SK-N-SH treated with all-trans-retinoic acid at 6 μM for 48 hours (cell line): ENCODE data around the gene KATNIP.

Experiments
- ATAC-seq: fragments of 200-7000 bp; cut with Tn5 transposase; 3 replicates; pipeline ENCODE4 v1.9.1; 2020; ENCODE audit warnings: mild to moderate bottlenecking, moderate library complexity
- ARNTL ChIP-seq: fragments of 450-650 bp; formaldehyde crosslinking; IDR thresholded peaks from 2 replicates; pipeline ENCODE4 v1.5.0; 2020; ENCODE audit warnings: low read depth, mild to moderate bottlenecking, moderate library complexity, borderline replicate concordance
- BACH2 ChIP-seq: fragments of 250-450 bp; sonication (Bioruptor Pico); IDR thresholded peaks from 2 replicates; pipeline ENCODE4 v1.9.0; 2021; ENCODE audit warnings: mild to moderate bottlenecking, borderline replicate concordance
- CREB5 ChIP-seq: fragments of 250-450 bp; sonication (Bioruptor Pico); IDR thresholded peaks from 2 replicates; pipeline ENCODE4 v1.5.1; 2020; ENCODE audit warnings: low read depth, mild to moderate bottlenecking, moderate library complexity
- CSDC2 ChIP-seq: fragments of 250-450 bp; sonication (Bioruptor Pico); IDR thresholded peaks from 2 replicates; pipeline ENCODE4 v1.5.0; 2020; ENCODE audit warnings: mild to moderate bottlenecking, moderate library complexity
- CSRNP3 ChIP-seq: fragments of 250-450 bp; sonication (Bioruptor Pico); IDR thresholded peaks from 2 replicates; pipeline ENCODE4 v1.5.1; 2021; ENCODE audit warnings: mild to moderate bottlenecking, moderate library complexity
- ESRRG ChIP-seq: fragments of 250-450 bp; sonication (Bioruptor Pico); IDR thresholded peaks from 2 replicates; pipeline ENCODE4 v1.6.1; 2021; ENCODE audit warnings: mild to moderate bottlenecking
- GLIS3 ChIP-seq: fragments of 250-450 bp; sonication (Bioruptor Pico); IDR thresholded peaks from 2 replicates; pipeline ENCODE4 v1.5.0; 2020; ENCODE audit warnings: mild to moderate bottlenecking, moderate library complexity
- ISL1 ChIP-seq: fragments of 250-450 bp; sonication (Bioruptor Pico); IDR thresholded peaks from 2 replicates; pipeline ENCODE4 v2.1.2; 2022; ENCODE audit warnings: mild to moderate bottlenecking, moderate library complexity
- OSR1 ChIP-seq: fragments of 250-450 bp; sonication (Bioruptor Pico); IDR thresholded peaks from 2 replicates; pipeline ENCODE4 v1.8.0; 2022; ENCODE audit warnings: moderate library complexity, mild to moderate bottlenecking, inconsistent platforms
- PATZ1 ChIP-seq: fragments of 250-450 bp; sonication (Bioruptor Pico); IDR thresholded peaks from 2 replicates; pipeline ENCODE4 v1.8.0; 2020; ENCODE audit warnings: mild to moderate bottlenecking, moderate library complexity, borderline replicate concordance
- POU6F1 ChIP-seq: fragments of 250-450 bp; sonication (Bioruptor Pico); IDR thresholded peaks from 2 replicates; pipeline ENCODE4 v1.8.0; 2021; ENCODE audit warnings: low read depth, mild to moderate bottlenecking, moderate library complexity, borderline replicate concordance
- PPARA ChIP-seq: fragments of 250-450 bp; sonication (Bioruptor Pico); IDR thresholded peaks from 2 replicates; pipeline ENCODE4 v1.5.0; 2020; ENCODE audit warnings: mild to moderate bottlenecking, borderline replicate concordance
- SNAI2 ChIP-seq: fragments of 250-450 bp; sonication (Bioruptor Pico); IDR thresholded peaks from 2 replicates; pipeline ENCODE4 v1.5.0; 2020; ENCODE audit warnings: mild to moderate bottlenecking, moderate library complexity
- TOX ChIP-seq: fragments of 250-450 bp; sonication (Bioruptor Pico); IDR thresholded peaks from 2 replicates; pipeline ENCODE4 v1.8.0; 2021; ENCODE audit warnings: mild to moderate bottlenecking, moderate library complexity, borderline replicate concordance
- TSHZ2 ChIP-seq: fragments of 250-450 bp; sonication (Bioruptor Pico); IDR thresholded peaks from 2 replicates; pipeline ENCODE4 v1.5.0; 2020; ENCODE audit warnings: mild to moderate bottlenecking, moderate library complexity
- ZC3H10 ChIP-seq: fragments of 250-450 bp; sonication (Bioruptor Pico); IDR thresholded peaks from 2 replicates; pipeline ENCODE4 v1.5.1; 2021; ENCODE audit warnings: mild to moderate bottlenecking, moderate library complexity
- ZFP3 ChIP-seq: fragments of 250-450 bp; sonication (Bioruptor Pico); IDR thresholded peaks from 2 replicates; pipeline ENCODE4 v1.5.0; 2020; ENCODE audit warnings: mild to moderate bottlenecking, moderate library complexity
- ZFP30 ChIP-seq: fragments of 450-650 bp; formaldehyde crosslinking; IDR thresholded peaks from 2 replicates; pipeline ENCODE4 v1.5.0; 2022; ENCODE audit warnings: mild to moderate bottlenecking, moderate library complexity
- ZNF565 ChIP-seq: fragments of 450-650 bp; formaldehyde crosslinking; conservative IDR thresholded peaks from 2 replicates; pipeline ENCODE4 v1.5.0; 2020; ENCODE audit warnings: low read depth, mild to moderate bottlenecking, moderate library complexity
- ZNF70 ChIP-seq: fragments of 450-650 bp; formaldehyde crosslinking; IDR thresholded peaks from 2 replicates; pipeline ENCODE4 v1.5.0; 2020; ENCODE audit warnings: mild to moderate bottlenecking, moderate library complexity
- ZNF8 ChIP-seq: fragments of 450-650 bp; formaldehyde crosslinking; IDR thresholded peaks from 2 replicates; pipeline ENCODE4 v1.5.0; 2020; ENCODE audit warnings: mild to moderate bottlenecking, moderate library complexity

KATNIP gene

GRCh38 chr16:27520982-27521673 is 28.8 kb upstream of the KATNIP start:
- TF ChIP-seq PATZ1 (CRISPR knock-in tag) (no peak), POU6F1 (CRISPR knock-in tag) (no peak), TOX (CRISPR knock-in tag) (no peak), CSDC2 (CRISPR knock-in tag) (no peak), ISL1 (CRISPR knock-in tag) (no peak), ARNTL (no peak), SNAI2 (no peak), ZNF565 (CRISPR knock-in tag) (no peak), ZNF70 (CRISPR knock-in tag) (no peak), BACH2 (CRISPR knock-in tag) (no peak), ZC3H10 (CRISPR knock-in tag) (no peak), TSHZ2 (no peak), ZFP3 (no peak), ZNF8 (CRISPR knock-in tag) (no peak), OSR1 (CRISPR knock-in tag) (no peak), GLIS3 (CRISPR knock-in tag) (no peak), PPARA (CRISPR knock-in tag) (no peak)
- ATAC-seq = peak; percentile 72

GRCh38 chr16:27522173-27522707 is 27.7 kb upstream of the KATNIP start:
- no peak for ATAC-seq
- no peak for TF ChIP-seq TOX (CRISPR knock-in tag)
- no peak for TF ChIP-seq ZNF70 (CRISPR knock-in tag)
- no peak for TF ChIP-seq CREB5
- no peak for TF ChIP-seq ZC3H10 (CRISPR knock-in tag)
- TF ChIP-seq ZNF8 (CRISPR knock-in tag) = no peak
- TF ChIP-seq ZNF565 (CRISPR knock-in tag) = no peak
- no peak for TF ChIP-seq GLIS3 (CRISPR knock-in tag)
- no peak for TF ChIP-seq ESRRG (CRISPR knock-in tag)
- no peak for TF ChIP-seq CSRNP3 (CRISPR knock-in tag)
- TF ChIP-seq OSR1 (CRISPR knock-in tag) = no peak
- no peak for TF ChIP-seq BACH2 (CRISPR knock-in tag)
- TF ChIP-seq ISL1 (CRISPR knock-in tag) = no peak
- TF ChIP-seq ZFP3 = no peak
- TF ChIP-seq PPARA (CRISPR knock-in tag) = no peak
- TF ChIP-seq, all 23 proteins: peak for 0

- ATAC-seq = no peak
Observed at GRCh38 chr16:27526180-27526579, 23.8 kb upstream of the KATNIP start.

More at GRCh38 chr16:27526180-27526579, 23.8 kb upstream of the KATNIP start:
- TF ChIP-seq CSRNP3 (CRISPR knock-in tag) (no peak), ZFP30 (no peak), ESRRG (CRISPR knock-in tag) (no peak), OSR1 (CRISPR knock-in tag) (no peak), SNAI2 (no peak), ZNF565 (CRISPR knock-in tag) (no peak), CSDC2 (CRISPR knock-in tag) (no peak), ARNTL (no peak), ISL1 (CRISPR knock-in tag) (no peak), PPARA (CRISPR knock-in tag) (no peak), TOX (CRISPR knock-in tag) (no peak)
